Stimulated activated naive B cell treated with anti-CD40 and anti-IgM and Interleukin-4, amounts not matched to agents 10 μg/mL and 1 μg/mL and 100 μg/mL, for 72 hours (primary cell): Measurements from ENCODE around the gene ST3GAL3.
A peak's percentile ranks its signal among the peaks of the same experiment; 100 is the strongest.

Experiments used
- ATAC-seq, 2 donors: fragments of 150-1000 bp; cut with Tn5 transposase; replicated peaks; 2 replicates each; pipeline ENCODE4 v1.10.0; 2021; ENCODE audit warnings: moderate library complexity in 1 of 2
- DNase-seq: peaks from one replicate; pipeline ENCODE4 v3.0.0; 2021
- H3K27ac Mint-ChIP-seq: one replicate; pipeline ENCODE4 v1.8.0; 2022; ENCODE audit warnings: mild to moderate bottlenecking, mixed read lengths
- H3K27me3 Mint-ChIP-seq, 2 donors: one replicate each; pipeline ENCODE4 v1.8.0; 2022; ENCODE audit warnings: mixed read lengths in 2 of 2
- H3K36me3 Mint-ChIP-seq, 2 donors: one replicate each; pipeline ENCODE4 v1.8.0; 2022; ENCODE audit warnings: mixed read lengths in 2 of 2, mild to moderate bottlenecking in 1 of 2
- H3K4me1 Mint-ChIP-seq, 2 donors: one replicate each; pipeline ENCODE4 v1.8.0; 2022; ENCODE audit warnings: mixed read lengths in 2 of 2, mild to moderate bottlenecking in 1 of 2
- H3K4me3 Mint-ChIP-seq, 2 donors: one replicate each; pipeline ENCODE4 v1.8.0; 2022; ENCODE audit warnings: mild to moderate bottlenecking in 2 of 2, mixed read lengths in 2 of 2, moderate library complexity in 1 of 2
- H3K9me3 Mint-ChIP-seq, 2 donors: one replicate each; pipeline ENCODE4 v1.8.0; 2022; ENCODE audit warnings: mixed read lengths in 2 of 2, mild to moderate bottlenecking in 1 of 2

Gene ST3GAL3

GRCh38 chr1:43925846-43926245, 218.5 kb downstream of the ST3GAL3 start:
- Mint-ChIP-seq H3K4me3 (no peak overlapping the region), H3K9me3 (no peaks in the 10 kb centered on the region), H3K4me1 (peaks cover 0 to 2% of the 10 kb centered on the region in 2 donors), H3K27me3 (no peaks in the 10 kb centered on the region), H3K36me3 (peaks cover 12 to 28% of the 10 kb centered on the region in 2 donors), H3K27ac (no peak overlapping the region)
- ATAC-seq = no peak
- DNase-seq = no peak

- peak; percentile 32 to 40 for ATAC-seq
- Mint-ChIP-seq H3K4me1 (peaks cover 17 to 24% of the 10 kb centered on the region in 2 donors), H3K9me3 (no peaks in the 10 kb centered on the region), H3K27me3 (peaks cover 26 to 30% of the 10 kb centered on the region in 2 donors), H3K36me3 (peaks cover 17 to 23% of the 10 kb centered on the region in 2 donors), H3K27ac (no peak overlapping the region), H3K4me3 (no peak overlapping the region)
- DNase-seq = no peak
These were observed 223.0 kb downstream of the ST3GAL3 start for GRCh38 chr1:43930168-43930948.

- Mint-ChIP-seq H3K27me3 (peaks cover 29 to 35% of the 10 kb centered on the region in 2 donors), H3K9me3 (no peaks in the 10 kb centered on the region), H3K4me1 (peaks cover 22 to 30% of the 10 kb centered on the region in 2 donors), H3K36me3 (peaks cover 15 to 17% of the 10 kb centered on the region in 2 donors), H3K4me3 (no peak overlapping the region), H3K27ac (no peak overlapping the region)
- ATAC-seq (no peak), DNase-seq (no peak)
These were observed 223.6 kb downstream of the ST3GAL3 start for GRCh38 chr1:43930949-43931275.

- DNase-seq (no peak), ATAC-seq (no peak)
- no peaks in the 10 kb centered on the region for H3K9me3 Mint-ChIP-seq
- H3K27ac Mint-ChIP-seq = no peak overlapping the region
- peaks cover 32 to 39% of the 10 kb centered on the region in 2 donors for H3K27me3 Mint-ChIP-seq
- peaks cover 11% of the 10 kb centered on the region in 2 donors for H3K36me3 Mint-ChIP-seq
- H3K4me3 Mint-ChIP-seq = no peak overlapping the region
- H3K4me1 Mint-ChIP-seq = peaks cover 25 to 36% of the 10 kb centered on the region in 2 donors
These were observed 224.7 kb downstream of the ST3GAL3 start for GRCh38 chr1:43931711-43932660.

GRCh38 chr1:43932786-43933385, 225.6 kb downstream of the ST3GAL3 start:
- Mint-ChIP-seq H3K4me3 (peak overlapping the region; percentile 39 to 63), H3K27ac (peak overlapping the region; percentile 10), H3K36me3 (peaks cover 11% of the 10 kb centered on the region in 2 donors), H3K27me3 (peaks cover 32 to 39% of the 10 kb centered on the region in 2 donors), H3K9me3 (no peaks in the 10 kb centered on the region), H3K4me1 (peaks cover 25 to 36% of the 10 kb centered on the region in 2 donors)
- DNase-seq (no peak), ATAC-seq (no peak)

GRCh38 chr1:43933386-43934100, 226.2 kb downstream of the ST3GAL3 start, which contains the start of gene ARTN:
ARTN (plus strand) TSS chr1:43933801; CDS start chr1:43935657, 1,856 bp downstream.
- ATAC-seq = no peak
- Mint-ChIP-seq H3K4me1 (peaks cover 25 to 42% of the 10 kb centered on the region in 2 donors), H3K4me3 (peak within 1 kb of the TSS; percentile 46 to 63), H3K9me3 (no peaks in the 10 kb centered on the region), H3K27me3 (peaks cover 32 to 39% of the 10 kb centered on the region in 2 donors), H3K36me3 (peaks cover 16% of the 10 kb centered on the region in 2 donors), H3K27ac (peak within 1 kb of the TSS; percentile 10)
- DNase-seq = no peak

- H3K4me1 Mint-ChIP-seq = peaks cover 25 to 48% of the 10 kb centered on the region in 2 donors
- peaks cover 32 to 39% of the 10 kb centered on the region in 2 donors for H3K27me3 Mint-ChIP-seq
- peak overlapping the region; percentile 46 to 63 for H3K4me3 Mint-ChIP-seq
- no peaks in the 10 kb centered on the region for H3K9me3 Mint-ChIP-seq
- no peak overlapping the region for H3K27ac Mint-ChIP-seq
- peaks cover 18 to 21% of the 10 kb centered on the region in 2 donors for H3K36me3 Mint-ChIP-seq
- DNase-seq (peak; percentile 33), ATAC-seq (peak; percentile 62 to 70)
These were observed 227.0 kb downstream of the ST3GAL3 start for GRCh38 chr1:43934101-43934985.

GRCh38 chr1:43934986-43935324, 227.6 kb downstream of the ST3GAL3 start:
- peaks cover 23 to 48% of the 10 kb centered on the region in 2 donors for H3K4me1 Mint-ChIP-seq
- H3K36me3 Mint-ChIP-seq = peaks cover 23% of the 10 kb centered on the region in 2 donors
- H3K27ac Mint-ChIP-seq = no peak overlapping the region
- DNase-seq (no peak), ATAC-seq (no peak)
- no peaks in the 10 kb centered on the region for H3K9me3 Mint-ChIP-seq
- peaks cover 32 to 39% of the 10 kb centered on the region in 2 donors for H3K27me3 Mint-ChIP-seq
- H3K4me3 Mint-ChIP-seq = no peak overlapping the region

- H3K27ac Mint-ChIP-seq = no peak overlapping the region
- H3K27me3 Mint-ChIP-seq = peaks cover 32 to 39% of the 10 kb centered on the region in 2 donors
- peaks cover 25 to 48% of the 10 kb centered on the region in 2 donors for H3K4me1 Mint-ChIP-seq
- DNase-seq (no peak), ATAC-seq (peak in 1 of 2 donors; percentile 3)
- H3K4me3 Mint-ChIP-seq = peak overlapping the region; percentile 66 to 84
- peaks cover 27% of the 10 kb centered on the region in 2 donors for H3K36me3 Mint-ChIP-seq
- H3K9me3 Mint-ChIP-seq = no peaks in the 10 kb centered on the region
These were observed 228.5 kb downstream of the ST3GAL3 start for GRCh38 chr1:43935711-43936427.

- no peak for DNase-seq
- H3K27me3 Mint-ChIP-seq = peaks cover 32 to 39% of the 10 kb centered on the region in 2 donors
- H3K27ac Mint-ChIP-seq = peak overlapping the region; percentile 75
- no peaks in the 10 kb centered on the region for H3K9me3 Mint-ChIP-seq
- H3K4me3 Mint-ChIP-seq = peak overlapping the region; percentile 83 to 84
- peaks cover 24 to 27% of the 10 kb centered on the region in 2 donors for H3K36me3 Mint-ChIP-seq
- peaks cover 25 to 48% of the 10 kb centered on the region in 2 donors for H3K4me1 Mint-ChIP-seq
- ATAC-seq = peak; percentile 58 to 60
These were observed 229.3 kb downstream of the ST3GAL3 start for GRCh38 chr1:43936431-43937151.

- ATAC-seq = no peak
- Mint-ChIP-seq H3K4me1 (peaks cover 25 to 48% of the 10 kb centered on the region in 2 donors), H3K27me3 (peaks cover 32 to 38% of the 10 kb centered on the region in 2 donors), H3K36me3 (peaks cover 21 to 30% of the 10 kb centered on the region in 2 donors), H3K9me3 (no peaks in the 10 kb centered on the region), H3K4me3 (no peak overlapping the region), H3K27ac (no peak overlapping the region)
- DNase-seq = no peak
These were observed 230.0 kb downstream of the ST3GAL3 start for GRCh38 chr1:43937179-43937865.
